Common myeloid progenitor, CD34-positive (primary cell): ENCODE data around the gene DNAJB5.
A peak's percentile ranks its signal among the peaks of the same experiment; 100 is the strongest.

Experiments
- CTCF ChIA-PET: fragments of 350-600 bp; sonication (Branson Sonifier 250); formaldehyde crosslinking; loops from one replicate; lab custom pipeline; 2021; ENCODE audit warnings: antibody characterized with exemption; lab: Charles Lee
- POLR2A ChIA-PET: fragments of 350-600 bp; sonication (Branson Sonifier 250); formaldehyde crosslinking; loops from one replicate; lab custom pipeline; 2021; ENCODE audit warnings: antibody characterized with exemption; lab: Charles Lee
- DNase-seq, 3 donors: peaks; one replicate each; pipeline versions ENCODE4 v3.0.0 to v3.0.0-alpha.2; 2013
- H3K27ac ChIP-seq, 2 experiments: 1 replicate in 1 of 2; 2 replicates in 1 of 2; pipeline ENCODE4 v1.7.0; 2013; ENCODE audit warnings: inconsistent platforms in 2 of 2, low read length in 2 of 2, mild to moderate bottlenecking in 2 of 2, low read depth in 1 of 2, moderate library complexity in 1 of 2; ENCODE audit not compliant: severe bottlenecking in 2 of 2, insufficient read depth in 1 of 2, poor library complexity in 1 of 2
- H3K27me3 ChIP-seq, 5 experiments: replicated peaks in 2 of 5; 1 replicate in 3 of 5; 2 replicates in 2 of 5; pipeline versions ENCODE4 v1.6.1 to v1.7.0; 2013; ENCODE audit warnings: low read length in 4 of 5, mild to moderate bottlenecking in 2 of 5, moderate library complexity in 2 of 5, inconsistent platforms in 1 of 5; ENCODE audit not compliant: insufficient read depth in 5 of 5, control insufficient read depth in 4 of 5
- H3K36me3 ChIP-seq, 4 experiments: 1 replicate in 2 of 4; 2 replicates in 2 of 4; pipeline versions ENCODE4 v1.6.1 to v1.7.0; 2013; ENCODE audit warnings: low read length in 3 of 4, control low read depth in 1 of 4, mild to moderate bottlenecking in 1 of 4; ENCODE audit not compliant: control insufficient read depth in 4 of 4, insufficient read depth in 4 of 4
- H3K4me1 ChIP-seq, 4 experiments: 1 replicate in 3 of 4; 2 replicates in 1 of 4; pipeline versions ENCODE4 v1.6.1 to v1.7.1; 2013; ENCODE audit warnings: low read length in 3 of 4, mild to moderate bottlenecking in 3 of 4, control low read depth in 1 of 4, inconsistent platforms in 1 of 4, moderate library complexity in 1 of 4; ENCODE audit not compliant: control insufficient read depth in 4 of 4, insufficient read depth in 4 of 4; ENCODE audit errors: control extremely low read depth in 1 of 4
- H3K4me3 ChIP-seq, 7 experiments: 1 replicate in 4 of 7; 2 replicates in 3 of 7; pipeline versions ENCODE4 v1.5.1 to v1.7.0; 2013; ENCODE audit warnings: mild to moderate bottlenecking in 7 of 7, low read length in 6 of 7, moderate library complexity in 6 of 7, inconsistent platforms in 2 of 7, low read depth in 2 of 7, control low read depth in 1 of 7; ENCODE audit not compliant: insufficient read depth in 4 of 7, control insufficient read depth in 1 of 7; ENCODE audit errors: extremely low read depth in 1 of 7
- H3K9me3 ChIP-seq, 5 experiments: 1 replicate in 4 of 5; 2 replicates in 1 of 5; pipeline versions ENCODE4 v1.6.1 to v1.7.1; 2013; ENCODE audit warnings: low read length in 4 of 5, mild to moderate bottlenecking in 2 of 5, inconsistent platforms in 1 of 5, low read depth in 1 of 5, moderate library complexity in 1 of 5; ENCODE audit not compliant: control insufficient read depth in 4 of 5, insufficient read depth in 2 of 5; ENCODE audit errors: control extremely low read depth in 1 of 5
- WGBS: methylation state at CpG from one replicate; pipeline ENCODE4 v1.1.5; 2013; ENCODE audit not compliant: insufficient coverage; 5-methylcytosine and 5-hydroxymethylcytosine counted together

DNAJB5 gene

DNA sequence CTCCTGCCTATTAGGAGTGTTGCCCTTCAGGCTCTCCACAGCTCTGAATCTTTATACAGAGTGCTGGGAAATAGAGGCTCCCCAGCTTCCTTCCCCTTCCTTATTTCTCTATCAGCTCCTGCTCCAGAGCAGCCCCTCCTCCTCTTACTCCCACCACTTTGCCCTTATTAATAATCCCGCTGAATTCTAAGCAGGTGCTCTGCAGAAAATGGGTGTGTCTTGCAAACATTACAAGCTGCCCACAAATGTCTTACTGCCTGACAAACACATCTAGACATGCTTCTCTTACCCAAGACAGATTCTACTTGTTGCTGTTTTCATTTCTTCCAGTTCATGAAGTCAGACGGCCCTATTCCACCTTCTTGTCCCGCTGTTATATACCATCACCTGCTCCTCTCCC, 25.1 kb upstream of the DNAJB5 start:
- ChIA-PET POLR2A (no interaction called here), CTCF (interaction anchor here (1.0 kb wide), 1 partner anchor 16 kb away, joined by 3 read pairs; no protein-coding TSS in a partner anchor)
- no peak for DNase-seq
- WGBS = 83% methylated on average over 3 of the region's 3 CpGs
- H3K27me3 ChIP-seq = peaks cover 26 to 69% (median 41%) of the 10 kb centered on the region in 5 experiments
- no peaks in the 10 kb centered on the region for H3K36me3 ChIP-seq
- H3K27ac ChIP-seq = no peak overlapping the region
- no peak overlapping the region for H3K4me3 ChIP-seq
- no peaks in the 10 kb centered on the region for H3K4me1 ChIP-seq
- H3K9me3 ChIP-seq = no peaks in the 10 kb centered on the region

DNA sequence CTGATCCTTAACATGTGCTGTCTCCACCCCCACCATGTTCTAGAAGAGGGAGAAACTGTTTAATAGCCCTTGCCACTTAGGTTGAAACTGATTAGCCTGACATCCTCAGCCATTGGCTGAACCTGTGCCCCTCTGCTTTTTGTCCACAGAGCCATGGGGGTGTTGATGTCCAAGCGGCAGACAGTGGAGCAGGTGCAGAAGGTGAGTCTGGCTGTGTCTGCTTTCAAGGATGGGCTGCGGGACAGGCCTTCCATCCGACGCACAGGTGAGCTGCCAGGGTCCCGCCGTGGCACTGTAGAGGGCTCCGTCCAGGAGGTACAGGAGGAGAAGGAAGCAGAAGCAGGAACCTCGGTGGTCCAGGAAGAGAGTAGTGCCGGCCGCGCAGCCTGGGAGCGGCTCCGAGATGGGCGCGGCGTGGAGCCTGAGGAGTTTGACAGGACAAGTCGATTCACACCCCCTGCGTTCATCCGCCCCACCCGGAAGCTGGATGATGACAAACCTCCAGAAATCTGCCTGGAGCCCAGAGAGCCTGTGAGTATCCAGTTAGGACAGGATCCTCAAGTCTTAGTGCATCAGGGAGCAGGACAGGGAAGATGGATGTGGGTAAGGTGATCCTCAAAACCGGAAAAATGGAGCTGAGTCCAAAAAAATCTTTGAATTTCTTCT, 18.3 kb upstream of the DNAJB5 start:
- Histone ChIP-seq H3K9me3 (no peaks in the 10 kb centered on the region), H3K27me3 (peaks cover 0 to 25% (median 3%) of the 10 kb centered on the region in 5 experiments), H3K27ac (no peak overlapping the region), H3K4me3 (no peak overlapping the region), H3K36me3 (no peaks in the 10 kb centered on the region), H3K4me1 (no peaks in the 10 kb centered on the region)
- DNase-seq = no peak
- CTCF ChIA-PET = interaction anchor here (1.2 to 2.1 kb wide), 3 partner anchors 9 to 71 kb away, joined by 4 to 7 read pairs (median 6); no protein-coding TSS in a partner anchor
- POLR2A ChIA-PET = no interaction called here
- WGBS = 94% methylated on average over 19 of the region's 21 CpGs

DNA sequence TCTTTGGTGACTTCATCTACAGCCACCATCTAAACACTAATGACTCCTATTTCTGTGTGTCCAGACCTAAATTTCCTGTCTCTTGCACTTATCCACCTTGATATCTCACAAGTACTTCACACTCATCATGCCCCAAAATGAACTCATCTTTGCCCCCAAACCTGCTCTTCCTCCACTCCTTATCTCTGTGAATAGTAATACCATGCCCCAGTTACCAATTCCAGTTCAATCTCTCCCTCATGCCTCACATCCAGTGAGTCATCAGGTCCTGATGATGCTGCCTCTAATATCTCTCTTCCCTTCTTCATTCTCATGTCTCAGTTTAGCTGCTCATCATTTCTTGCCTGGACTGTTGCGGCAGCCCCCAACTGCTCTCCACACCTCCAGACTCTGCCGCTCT, 14.9 kb upstream of the DNAJB5 start:
- H3K4me1 ChIP-seq = no peaks in the 10 kb centered on the region
- H3K27me3 ChIP-seq = peaks cover 0 to 14% (median 5%) of the 10 kb centered on the region in 5 experiments
- no peak for DNase-seq
- CTCF ChIA-PET = interaction anchor here (1.4 kb wide), 1 partner anchor 11 kb away, joined by 5 read pairs; no protein-coding TSS in a partner anchor
- H3K9me3 ChIP-seq = no peaks in the 10 kb centered on the region
- no peaks in the 10 kb centered on the region for H3K36me3 ChIP-seq
- no peak overlapping the region for H3K27ac ChIP-seq
- 95% methylated on average over 2 of the region's 2 CpGs for WGBS
- H3K4me3 ChIP-seq = no peak overlapping the region
- POLR2A ChIA-PET = no interaction called here

DNA sequence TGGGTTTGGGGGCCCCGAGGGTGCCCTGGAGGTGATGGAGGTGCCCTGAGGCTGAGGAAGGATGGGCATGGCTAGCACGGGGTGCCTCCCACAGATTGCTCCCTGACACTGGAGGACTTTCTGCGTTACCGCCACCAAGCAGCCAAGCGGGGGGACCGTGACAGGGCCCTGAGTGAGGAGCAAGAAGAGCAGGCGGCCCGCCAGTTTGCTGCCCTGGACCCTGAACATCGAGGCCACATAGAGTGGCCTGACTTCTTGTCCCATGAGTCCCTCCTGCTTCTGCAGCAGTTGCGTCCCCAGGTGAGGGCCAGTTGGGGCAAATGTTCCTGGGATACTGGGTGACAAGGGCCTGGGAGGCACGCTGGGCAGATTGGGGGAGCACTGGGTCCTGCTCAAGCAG, 13.1 kb upstream of the DNAJB5 start:
- WGBS = 96% methylated on average over 11 of the region's 11 CpGs
- DNase-seq = no peak
- CTCF ChIA-PET = no interaction called here
- Histone ChIP-seq H3K4me1 (peaks cover 0 to 12% (median 0%) of the 10 kb centered on the region in 4 experiments), H3K27me3 (peaks cover 0 to 9% (median 5%) of the 10 kb centered on the region in 5 experiments), H3K36me3 (no peaks in the 10 kb centered on the region), H3K4me3 (no peak overlapping the region), H3K9me3 (no peaks in the 10 kb centered on the region), H3K27ac (no peak overlapping the region)
- POLR2A ChIA-PET = no interaction called here

DNA sequence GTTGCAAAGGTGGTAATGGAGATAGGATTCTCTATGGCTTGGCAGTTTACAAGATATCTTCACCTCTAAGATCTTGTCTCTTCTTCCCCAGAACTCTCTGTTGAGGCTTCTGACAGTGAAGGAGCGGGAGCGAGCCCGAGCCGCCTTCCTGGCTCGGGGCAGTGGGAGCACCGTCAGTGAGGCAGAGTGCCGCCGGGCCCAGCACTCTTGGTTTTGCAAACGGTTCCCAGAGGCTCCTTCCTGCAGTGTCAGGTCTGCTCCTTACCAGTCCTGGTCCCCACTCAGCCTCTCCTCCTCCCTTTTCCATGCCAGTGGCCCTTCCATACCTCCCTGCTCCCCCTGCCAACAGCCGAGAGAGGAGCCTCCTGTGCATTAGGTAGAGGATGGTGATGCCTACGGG, 12.6 kb upstream of the DNAJB5 start:
- H3K4me1 ChIP-seq = peaks cover 0 to 17% (median 1%) of the 10 kb centered on the region in 4 experiments
- no peaks in the 10 kb centered on the region for H3K9me3 ChIP-seq
- WGBS = 96% methylated on average over 11 of the region's 11 CpGs
- no peak overlapping the region for H3K27ac ChIP-seq
- DNase-seq = no peak
- ChIA-PET POLR2A (no interaction called here), CTCF (no interaction called here)
- H3K4me3 ChIP-seq = no peak overlapping the region
- peaks cover 0 to 9% (median 5%) of the 10 kb centered on the region in 5 experiments for H3K27me3 ChIP-seq
- no peaks in the 10 kb centered on the region for H3K36me3 ChIP-seq

DNA sequence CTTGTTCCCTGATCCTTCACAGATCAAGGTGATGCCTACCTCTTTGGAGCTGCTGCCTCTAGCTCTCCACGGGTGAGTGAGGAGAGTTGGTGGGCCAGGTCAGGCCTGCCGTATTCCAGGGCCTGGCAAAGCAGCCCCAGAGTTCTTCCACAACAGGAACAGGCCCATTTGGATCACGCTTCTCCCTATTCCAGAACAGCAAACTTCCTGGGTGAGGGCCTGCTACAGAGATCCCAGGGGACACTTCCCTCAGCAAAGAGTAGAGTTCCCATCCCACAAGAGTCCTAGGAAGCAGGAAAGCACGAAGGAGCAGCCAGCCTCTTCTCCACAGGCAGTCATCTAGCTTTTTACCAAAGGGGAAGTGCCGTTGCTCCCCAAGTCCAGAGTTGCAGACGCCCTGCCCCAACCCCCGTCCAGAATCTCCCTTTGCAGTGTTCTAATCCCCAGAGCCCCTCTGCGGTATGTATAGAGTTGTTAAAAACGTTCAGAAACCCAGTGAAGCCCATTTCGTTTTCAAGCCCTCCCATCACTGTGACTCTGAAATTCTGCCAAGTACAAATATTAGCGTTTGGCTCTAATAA, 9.3 kb upstream of the DNAJB5 start:
- Histone ChIP-seq H3K9me3 (no peaks in the 10 kb centered on the region), H3K27me3 (peaks cover 0 to 3% (median 2%) of the 10 kb centered on the region in 5 experiments), H3K4me3 (no peak overlapping the region), H3K4me1 (peaks cover 12 to 40% (median 21%) of the 10 kb centered on the region in 4 experiments), H3K36me3 (no peaks in the 10 kb centered on the region), H3K27ac (no peak overlapping the region)
- WGBS = 98% methylated on average over 6 of the region's 11 CpGs
- CTCF ChIA-PET = interaction anchor here (1.0 to 1.3 kb wide), 3 partner anchors 10 to 16 kb away, joined by 3 to 4 read pairs (median 3); no protein-coding TSS in a partner anchor
- POLR2A ChIA-PET = no interaction called here
- DNase-seq = no peak

DNA sequence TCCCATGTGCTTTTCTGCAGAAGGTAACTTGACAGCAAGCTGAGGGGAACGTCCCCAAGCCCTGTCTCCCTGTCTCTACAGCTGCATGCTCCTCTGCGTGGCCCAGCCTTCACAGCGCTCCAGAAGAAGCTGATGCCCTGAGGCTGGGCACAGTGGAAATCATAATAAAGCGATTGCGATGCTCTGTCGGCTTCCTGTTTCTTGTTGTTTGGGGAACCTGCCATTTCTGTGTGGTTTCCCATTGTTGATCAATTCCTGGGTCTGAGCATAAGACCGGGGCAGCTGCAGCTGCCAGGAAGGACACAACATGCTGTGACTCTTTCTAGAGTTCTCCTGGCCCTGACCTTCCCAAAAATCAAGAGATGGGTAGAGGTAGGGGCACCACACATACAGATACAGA, 7.2 kb upstream of the DNAJB5 start:
- peaks cover 0 to 3% (median 0%) of the 10 kb centered on the region in 5 experiments for H3K27me3 ChIP-seq
- no peaks in the 10 kb centered on the region for H3K36me3 ChIP-seq
- CTCF ChIA-PET = interaction anchor here (1.0 to 2.3 kb wide), 5 partner anchors 10 to 83 kb away, joined by 3 to 15 read pairs (median 4); no protein-coding TSS in a partner anchor
- POLR2A ChIA-PET = no interaction called here
- no peak overlapping the region for H3K4me3 ChIP-seq
- no peaks in the 10 kb centered on the region for H3K9me3 ChIP-seq
- peak in 2 of 3 donors; percentile 24 to 35 for DNase-seq
- no peak overlapping the region for H3K27ac ChIP-seq
- H3K4me1 ChIP-seq = peaks cover 21 to 54% (median 36%) of the 10 kb centered on the region in 4 experiments
- 48% methylated on average over 7 of the region's 7 CpGs for WGBS
